ENCODE data around the gene COBLL1.

DNA sequence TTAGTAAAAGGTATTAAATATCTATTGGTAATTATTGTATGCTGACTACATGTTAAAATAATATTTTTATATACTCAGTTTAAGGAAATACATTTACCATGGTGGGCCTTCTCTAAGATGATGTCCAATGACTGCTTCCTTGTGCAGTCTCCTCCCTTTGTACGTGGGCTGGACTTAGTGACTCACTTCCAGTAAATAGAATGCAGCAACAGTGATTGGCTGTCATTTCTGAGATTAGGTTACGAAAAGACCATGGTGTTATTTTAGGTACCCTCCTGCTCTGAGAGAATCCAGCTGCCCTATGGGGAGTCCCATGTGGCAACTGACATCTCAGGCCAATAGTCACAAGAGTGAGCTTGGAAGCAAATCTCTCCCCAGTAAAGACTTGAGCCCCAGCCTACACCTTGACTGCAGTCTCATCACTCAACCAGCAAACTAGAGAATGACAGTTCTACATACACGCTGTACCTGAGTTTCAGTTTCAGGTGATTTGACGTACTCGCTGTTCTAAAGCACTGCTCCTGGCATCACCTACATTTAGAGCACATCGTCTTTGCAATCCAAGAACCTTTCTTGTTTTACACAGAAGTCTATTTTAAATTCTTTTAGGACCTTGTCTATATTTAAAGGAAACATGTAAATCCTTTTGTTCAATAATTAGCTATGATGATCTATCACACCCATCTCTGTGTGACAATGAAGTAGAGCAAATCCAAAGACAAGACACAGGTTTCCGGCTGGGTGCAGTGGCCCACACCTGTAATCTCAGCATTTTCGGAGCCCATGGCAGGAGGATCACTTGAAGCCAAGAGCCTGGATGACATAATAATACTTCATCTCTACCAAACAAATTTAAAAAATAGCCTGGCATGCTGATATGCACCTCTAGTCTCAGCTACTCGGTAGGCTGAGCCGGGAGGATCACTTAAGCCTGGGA, 87.2 kb downstream of the COBLL1 start:
- TF ChIP-seq MAFK (IDR thresholded peaks at IDR 0.05; ENCODE audit: low read depth, low read length), result no peak
- no peak for TF ChIP-seq SMC3 (IDR thresholded peaks at IDR 0.05; ENCODE audit: low read depth, low read length)
- TF ChIP-seq POLR2A (IDR thresholded peaks at IDR 0.05; ENCODE audit: low read depth, low read length), result no peak
- TF ChIP-seq CTCF (conservative IDR thresholded peaks at IDR 0.05; ENCODE audit: low read depth, low read length), result no peak
- TF ChIP-seq RAD21 (IDR thresholded peaks at IDR 0.05; ENCODE audit: low read length), result no peak
- no peak for TF ChIP-seq RFX5 (IDR thresholded peaks at IDR 0.05; ENCODE audit: low read depth, low read length)
- TF ChIP-seq BHLHE40 (IDR thresholded peaks at IDR 0.05; ENCODE audit: low read depth, low read length), result no peak
